ENCODE measurements around the gene TADA3.

- TF ChIP-seq CTCF (IDR thresholded peaks at IDR 0.05) (no peak), POLR2AphosphoS5 (IDR thresholded peaks at IDR 0.05; ENCODE audit: insufficient read depth in 1 of 2, low read depth in 1 of 2) (peak; percentile 26 to 65)
These were observed 17.6 kb upstream of the TADA3 start, which contains the start of gene TTLL3 for GRCh38 chr3:9809615-9810432.

All from vagina (tissue), 2 donors.